HepG2 (cell line): ENCODE data around the gene ADCY9.

Experiments used
- NR2F1 ChIP-seq, 2 experiments: fragments of 450-650 bp in 1 of 2; formaldehyde crosslinking in 1 of 2; IDR thresholded peaks; 2 replicates each; pipeline versions ENCODE4 v1.5.0 to v1.6.1; 2016 to 2020; ENCODE audit warnings: mild to moderate bottlenecking in 1 of 2, missing compliant biosample characterization in 1 of 2, missing genetic modification reagents in 1 of 2, moderate library complexity in 1 of 2
- POLR2A ChIP-seq, 2 experiments: IDR thresholded peaks; 2 replicates each; pipeline ENCODE4 v1.6.1; 2011; ENCODE audit warnings: low read depth in 2 of 2, low read length in 2 of 2, mild to moderate bottlenecking in 1 of 2, moderate library complexity in 1 of 2; ENCODE audit not compliant: insufficient read depth in 1 of 2
- POLR2AphosphoS5 ChIP-seq: IDR thresholded peaks from 2 replicates; pipeline ENCODE4 v1.6.1; 2012; ENCODE audit warnings: low read depth, low read length
- RFX5 ChIP-seq: IDR thresholded peaks from 2 replicates; pipeline ENCODE4 v1.6.1; 2011; ENCODE audit warnings: low read depth, low read length, improper control_type of control experiment
- ZNF713 ChIP-seq: sonication (generic); formaldehyde crosslinking; IDR thresholded peaks from 2 replicates; pipeline ENCODE4 v1.4.0; 2020; ENCODE audit warnings: mild to moderate bottlenecking, missing genetic modification reagents
- ZNF766 ChIP-seq: sonication (generic); formaldehyde crosslinking; IDR thresholded peaks from 2 replicates; pipeline ENCODE4 v1.5.0; 2020; ENCODE audit warnings: missing genetic modification reagents, borderline replicate concordance

- TF ChIP-seq ZNF766 (CRISPR knock-in tag) (no peak), ZNF713 (CRISPR knock-in tag) (no peak), POLR2A (IDR thresholded peaks at IDR 0.05; ENCODE audit: insufficient read depth in 1 of 2, low read depth in 2 of 2, low read length in 2 of 2) (no peak), POLR2AphosphoS5 (no peak), RFX5 (no peak), NR2F1 (CRISPR knock-in tag; IDR thresholded peaks at IDR 0.05) (no peak)
Observed at GRCh38 chr16:4064950-4065352, 51.3 kb downstream of the ADCY9 start.
